Erythroblast (primary cell): ENCODE data around the gene FRMD4A.

ENCODE experiments used
- GATA1 ChIP-seq: IDR thresholded peaks from 2 replicates; pipeline ENCODE4 v1.6.1; 2011; ENCODE audit warnings: low read depth, mild to moderate bottlenecking, control low read depth, low read length, moderate library complexity
- POLR2A ChIP-seq: IDR thresholded peaks from 2 replicates; pipeline ENCODE4 v1.6.1; 2011; ENCODE audit warnings: mild to moderate bottlenecking, low read length

DNA sequence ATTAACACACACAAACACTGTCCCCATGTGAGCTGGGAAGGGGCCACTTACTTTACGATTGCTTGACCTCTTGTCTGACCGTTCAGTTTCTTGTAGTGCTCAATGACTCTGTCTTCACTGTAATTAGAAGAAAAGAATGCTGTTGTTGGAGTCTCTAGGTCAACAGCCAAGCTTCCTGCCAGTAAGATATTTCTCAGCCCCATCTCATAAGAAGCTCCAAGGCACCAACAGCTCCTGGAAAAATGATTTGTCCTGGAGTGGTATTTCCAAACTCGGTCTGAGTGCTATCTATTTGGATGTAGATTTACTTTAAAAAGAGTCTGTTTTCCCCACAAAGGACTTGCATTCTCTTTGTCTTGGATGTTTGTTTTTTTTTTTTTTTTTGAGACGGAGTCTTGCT, 590.3 kb downstream of the FRMD4A start:
- TF ChIP-seq POLR2A: no peak
- no peak for TF ChIP-seq GATA1
